Fibroblast of lung (primary cell): ENCODE measurements around the gene GIGYF2. TPM values are rescaled to one million over a fixed set of nuclear protein-coding genes. Genes with fewer than 3 reads are reported as not detected.

Source experiments
- DNase-seq, 2 donors: peaks; one replicate each; pipeline versions ENCODE4 v3.0.0 to v3.0.0-alpha.2; 2010; ENCODE audit warnings: low read depth in 2 of 2
- H2AFZ ChIP-seq: 2 replicates; pipeline ENCODE4 v1.5.1; 2012; ENCODE audit warnings: low read length, control low read depth, inconsistent platforms
- H3K27ac ChIP-seq: 2 replicates; pipeline ENCODE4 v1.5.1; 2011; ENCODE audit warnings: low read length, control low read depth; ENCODE audit not compliant: insufficient read depth
- H3K27me3 ChIP-seq: 2 replicates; pipeline ENCODE4 v1.5.1; 2011; ENCODE audit warnings: mild to moderate bottlenecking, low read length; ENCODE audit not compliant: control insufficient read depth, insufficient read depth
- H3K36me3 ChIP-seq: 2 replicates; pipeline ENCODE4 v1.5.1; 2011; ENCODE audit warnings: low read length; ENCODE audit not compliant: control insufficient read depth, insufficient read depth
- H3K4me1 ChIP-seq: 2 replicates; pipeline ENCODE4 v1.5.1; 2011; ENCODE audit warnings: low read length; ENCODE audit not compliant: control insufficient read depth, insufficient read depth; ENCODE audit errors: extremely low read depth
- H3K4me2 ChIP-seq: 2 replicates; pipeline ENCODE4 v1.5.1; 2011; ENCODE audit warnings: low read length, control low read depth; ENCODE audit not compliant: insufficient read depth; ENCODE audit errors: extremely low read depth
- H3K4me3 ChIP-seq, 4 experiments: fragments of 200-600 bp in 1 of 4; sonication (generic) in 1 of 4; replicated peaks in 1 of 4; 2 replicates each; pipeline ENCODE4 v1.5.1; 2011 to 2016; ENCODE audit warnings: low read length in 4 of 4, low read depth in 3 of 4, mild to moderate bottlenecking in 3 of 4, control low read depth in 2 of 4, inconsistent platforms in 1 of 4, mixed read lengths in 1 of 4; ENCODE audit not compliant: insufficient read depth in 1 of 4; ENCODE audit errors: control extremely low read depth in 1 of 4
- H3K79me2 ChIP-seq: 2 replicates; pipeline ENCODE4 v1.5.1; 2012; ENCODE audit warnings: mild to moderate bottlenecking, low read length, inconsistent platforms; ENCODE audit not compliant: control insufficient read depth, insufficient read depth
- H3K9ac ChIP-seq: 2 replicates; pipeline ENCODE4 v1.5.1; 2011; ENCODE audit warnings: mild to moderate bottlenecking, low read length, control low read depth; ENCODE audit not compliant: insufficient read depth
- H3K9me3 ChIP-seq: 2 replicates; pipeline ENCODE4 v1.5.1; 2012; ENCODE audit warnings: low read depth, low read length; ENCODE audit not compliant: control insufficient read depth, insufficient read depth
- H4K20me1 ChIP-seq: 2 replicates; pipeline ENCODE4 v1.5.1; 2011; ENCODE audit warnings: low read length; ENCODE audit not compliant: control insufficient read depth, insufficient read depth; ENCODE audit errors: extremely low read depth
- CTCF ChIP-seq, 2 donors: IDR thresholded peaks in 1 of 2; conservative IDR thresholded peaks in 1 of 2; 1 replicate in 1 of 2; 2 replicates in 1 of 2; pipeline ENCODE4 v1.5.1; 2011 to 2012; ENCODE audit warnings: low read length in 2 of 2, control low read depth in 1 of 2, inconsistent platforms in 1 of 2, low read depth in 1 of 2, mild to moderate bottlenecking in 1 of 2
- EZH2 ChIP-seq: IDR thresholded peaks from 2 replicates; pipeline ENCODE4 v1.5.1; 2012; ENCODE audit warnings: low read length, control low read depth, mild to moderate bottlenecking; ENCODE audit errors: missing control alignments
- polyA plus RNA-seq, 2 donors: library from polyadenylated mRNA; depleted of rRNA in 1 of 2; stranded (reverse) in 1 of 2; unstranded in 1 of 2; fragments of >200 nt; gene quantifications; 2 replicates each; pipeline ENCODE4 v1.2.1, GENCODE V29; 2011 to 2012; ENCODE audit warnings: missing spikeins in 1 of 2
- total RNA-seq: library from RNA; depleted of rRNA; stranded (reverse); fragments of >200 nt; gene quantifications from 2 replicates; pipeline ENCODE4 v1.2.1, GENCODE V29; 2014

Gene GIGYF2
- total and polyA plus RNA-seq, 2 donors (not counting 1 experiment from before 2014, with no cell fraction given): 31.1 to 64.7 TPM

DNA sequence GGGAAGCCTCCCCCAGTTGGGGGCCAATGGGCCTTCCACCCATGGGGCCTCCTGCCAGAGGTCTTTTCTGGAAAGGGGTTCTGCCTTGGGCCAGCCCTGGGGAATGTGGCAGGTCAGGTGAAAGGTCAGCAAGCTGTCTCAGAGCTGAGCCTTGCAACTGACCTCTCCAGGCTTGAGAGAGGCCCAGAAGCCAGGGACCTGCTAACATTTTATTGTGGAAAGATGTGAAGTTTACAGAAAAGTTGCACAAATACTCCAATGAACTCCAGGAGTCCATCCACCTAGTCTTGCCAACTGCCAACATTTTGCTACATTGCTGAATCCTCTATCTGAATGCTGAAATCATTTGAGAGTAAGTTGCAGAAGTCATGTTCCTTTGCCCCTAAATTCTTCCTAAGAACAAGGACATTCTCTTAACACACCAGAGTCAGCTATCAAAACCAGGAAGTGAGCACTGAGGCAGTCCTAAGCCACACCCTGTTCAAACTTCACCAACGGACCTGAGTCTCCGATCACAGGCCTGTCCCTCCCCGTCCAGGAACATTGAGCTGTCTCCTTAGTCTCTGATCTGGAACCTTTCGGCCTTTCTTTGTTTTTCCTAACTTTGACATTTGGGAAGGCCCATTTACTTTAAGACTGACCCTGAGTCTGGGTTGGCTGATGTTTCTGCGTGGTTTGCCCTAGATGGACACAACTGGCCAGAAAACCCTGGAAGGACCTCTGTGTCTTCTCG, 176.9 kb downstream of the GIGYF2 start:
- Histone ChIP-seq H3K27ac (no peak overlapping the region), H3K4me3 (no peak overlapping the region), H3K4me2 (no peak overlapping the region), H3K4me1 (no peaks in the 10 kb centered on the region), H2AFZ (no peak overlapping the region), H3K9me3 (no peaks in the 10 kb centered on the region), H3K36me3 (no peaks in the 10 kb centered on the region), H3K9ac (no peak overlapping the region), H4K20me1 (no peaks in the 10 kb centered on the region), H3K27me3 (no peaks in the 10 kb centered on the region), H3K79me2 (no peaks in the 10 kb centered on the region)
- DNase-seq: no peak
- TF ChIP-seq EZH2 (no peak), CTCF (conservative IDR thresholded peaks at IDR 0.05 in 1 of 2, IDR thresholded peaks at IDR 0.05 in 1 of 2; ENCODE audit: low read depth in 1 of 2, low read length in 2 of 2) (no peak)

- Histone ChIP-seq H3K4me2 (no peak overlapping the region), H2AFZ (no peak overlapping the region), H3K4me1 (no peaks in the 10 kb centered on the region), H3K9ac (no peak overlapping the region), H3K27me3 (no peaks in the 10 kb centered on the region), H3K27ac (no peak overlapping the region), H3K79me2 (no peaks in the 10 kb centered on the region), H4K20me1 (no peaks in the 10 kb centered on the region), H3K9me3 (no peaks in the 10 kb centered on the region), H3K4me3 (no peak overlapping the region), H3K36me3 (no peaks in the 10 kb centered on the region)
- TF ChIP-seq EZH2 (no peak), CTCF (conservative IDR thresholded peaks at IDR 0.05 in 1 of 2, IDR thresholded peaks at IDR 0.05 in 1 of 2; ENCODE audit: low read depth in 1 of 2, low read length in 2 of 2) (no peak)
- DNase-seq: no peak
These were observed 177.6 kb downstream of the GIGYF2 start for GRCh38 chr2:232874677-232875223.

DNA sequence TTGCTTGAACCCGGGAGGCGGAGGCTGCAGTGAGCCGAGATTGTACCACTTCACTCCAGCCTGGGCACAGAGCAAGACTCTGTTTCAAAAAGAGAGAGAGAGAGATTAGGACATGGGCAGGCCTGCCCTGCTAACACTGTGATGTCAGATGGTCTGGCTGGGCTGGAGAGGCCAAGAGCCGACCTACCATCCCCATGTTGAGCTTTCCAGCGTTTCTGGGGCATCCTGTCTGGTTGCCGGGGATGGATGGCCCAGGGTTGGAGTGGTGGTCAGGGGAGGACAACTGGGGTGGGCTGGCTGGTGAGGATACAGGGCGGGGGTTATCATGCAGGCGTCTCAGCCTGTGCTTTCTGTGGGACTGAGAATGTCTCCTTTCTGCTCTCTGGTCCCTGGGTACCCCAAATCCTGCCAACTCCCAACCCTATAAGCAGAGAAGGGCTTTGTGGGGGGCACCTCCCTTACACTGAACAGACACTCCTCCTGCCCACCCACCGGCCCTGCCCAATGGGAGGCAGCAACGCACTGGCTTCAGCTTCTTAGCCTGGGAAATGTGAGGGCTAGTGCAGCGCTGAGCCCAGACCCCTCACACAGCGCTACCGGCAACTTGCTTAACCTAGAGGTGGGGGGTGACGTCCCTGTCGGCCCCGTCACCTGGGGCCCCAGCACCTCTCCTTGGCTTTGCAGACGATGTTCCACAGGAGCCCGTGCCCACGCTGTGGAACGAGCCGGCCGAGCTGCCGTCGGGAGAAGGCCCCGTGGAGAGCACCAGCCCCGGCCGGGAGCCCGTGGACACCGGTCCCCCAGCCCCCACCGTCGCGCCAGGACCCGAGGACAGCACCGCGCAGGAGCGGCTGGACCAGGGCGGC, 178.4 kb downstream of the GIGYF2 start:
- TF ChIP-seq EZH2: peak; percentile 45
- TF ChIP-seq CTCF (conservative IDR thresholded peaks at IDR 0.05 in 1 of 2, IDR thresholded peaks at IDR 0.05 in 1 of 2; ENCODE audit: low read depth in 1 of 2, low read length in 2 of 2): no peak
- no peaks in the 10 kb centered on the region for H3K79me2 ChIP-seq
- no peaks in the 10 kb centered on the region for H4K20me1 ChIP-seq
- H2AFZ ChIP-seq: no peak overlapping the region
- no peak overlapping the region for H3K27ac ChIP-seq
- no peak overlapping the region for H3K4me2 ChIP-seq
- no peak for DNase-seq
- H3K9me3 ChIP-seq: no peaks in the 10 kb centered on the region
- no peak overlapping the region for H3K4me3 ChIP-seq
- H3K4me1 ChIP-seq: no peaks in the 10 kb centered on the region
- no peaks in the 10 kb centered on the region for H3K36me3 ChIP-seq
- no peak overlapping the region for H3K9ac ChIP-seq
- no peaks in the 10 kb centered on the region for H3K27me3 ChIP-seq
